K562 (cell line): ENCODE results near the gene ATRN. TPM values are rescaled to one million over a fixed set of nuclear protein-coding genes. Genes with fewer than 3 reads are reported as not detected.

Experiments used
- ATAC-seq: fragments of 200-7000 bp; cut with Tn5 transposase; 3 replicates; pipeline ENCODE4 v1.9.1; 2020; ENCODE audit warnings: moderate library complexity
- BruUV-seq: library from RNA; stranded (reverse); fragments of 400-500 nt; replicated peaks from 2 replicates; lab custom pipeline; 2021; lab: Mats Ljungman, UMichigan
- CTCF ChIA-PET: fragments of 300-600 bp; formaldehyde crosslinking; extraction: SDS; loops from one replicate; lab custom pipeline; 2021; ENCODE audit warnings: low intra/inter-chr PET ratio; lab: Yijun Ruan, JAX
- POLR2A ChIA-PET: fragments of 300-600, 350-650 bp; sonication (Branson Sonifier 250); formaldehyde crosslinking; extraction: SDS; loops from one replicate; lab custom pipeline; 2021; ENCODE audit warnings: antibody characterized with exemption, inconsistent platforms; lab: Yijun Ruan, JAX
- DNase-seq, 4 experiments: peaks; one replicate each; pipeline versions ENCODE4 v3.0.0 to v3.0.0-alpha.2; 2011 to 2018; ENCODE audit warnings: low spot score in 3 of 4, mixed read lengths in 3 of 4; ENCODE audit errors: extremely low read depth in 1 of 4
- FAIRE-seq: peaks from 2 replicates; lab custom pipeline; 2011; peaks lifted over from hg19 to GRCh38; lab: Jason Lieb, UNC
- H2AFZ ChIP-seq: 2 replicates; pipeline ENCODE4 v1.6.0; 2011; ENCODE audit warnings: low read depth, low read length, control low read depth, inconsistent platforms
- H3K27ac ChIP-seq: fragments of 200-600 bp; 3 replicates; pipeline ENCODE4 v1.8.0; 2011; ENCODE audit warnings: low read depth, mild to moderate bottlenecking, control low read depth, inconsistent platforms, low read length, moderate library complexity, mixed read lengths; ENCODE audit errors: extremely low read depth
- H3K27me3 ChIP-seq, 2 experiments: fragments of 300-600 bp in 1 of 2; 2 replicates in 1 of 2; 3 replicates in 1 of 2; pipeline versions ENCODE4 v1.6.0 to v1.8.0; 2011; ENCODE audit warnings: inconsistent platforms in 2 of 2, low read length in 2 of 2, mild to moderate bottlenecking in 1 of 2, mixed read lengths in 1 of 2, moderate library complexity in 1 of 2; ENCODE audit not compliant: control insufficient read depth in 2 of 2, insufficient read depth in 2 of 2
- H3K36me3 ChIP-seq: fragments of 300-600 bp; 3 replicates; pipeline ENCODE4 v1.8.0; 2011; ENCODE audit warnings: mild to moderate bottlenecking, low read length, inconsistent platforms; ENCODE audit not compliant: control insufficient read depth, insufficient read depth
- H3K4me1 ChIP-seq, 2 experiments: fragments of 200-600 bp in 1 of 2; replicated peaks in 1 of 2; 2 replicates in 1 of 2; 3 replicates in 1 of 2; pipeline versions ENCODE4 v1.5.1 to v1.8.0; 2011; ENCODE audit warnings: inconsistent platforms in 2 of 2, low read length in 2 of 2, mild to moderate bottlenecking in 1 of 2, mixed read lengths in 1 of 2, moderate library complexity in 1 of 2; ENCODE audit not compliant: control insufficient read depth in 2 of 2, insufficient read depth in 2 of 2
- H3K4me2 ChIP-seq: 2 replicates; pipeline ENCODE4 v1.6.1; 2011; ENCODE audit warnings: low read length, control low read depth, inconsistent platforms, mixed read lengths; ENCODE audit not compliant: insufficient read depth
- H3K4me3 ChIP-seq: fragments of 200-600 bp; sonication (generic), shearing (Covaris generic); 2 replicates; pipeline ENCODE4 v1.5.1; 2016; ENCODE audit warnings: control low read depth, inconsistent platforms
- H3K79me2 ChIP-seq: fragments of 200-600 bp; 3 replicates; pipeline ENCODE4 v1.8.0; 2011; ENCODE audit warnings: low read length, inconsistent platforms; ENCODE audit not compliant: control insufficient read depth, insufficient read depth
- H3K9ac ChIP-seq, 2 experiments: 2 replicates each; pipeline versions ENCODE4 v1.6.0 to v1.6.1; 2011; ENCODE audit warnings: low read depth in 2 of 2, low read length in 2 of 2, control low read depth in 1 of 2, inconsistent platforms in 1 of 2, mild to moderate bottlenecking in 1 of 2, mixed read lengths in 1 of 2; ENCODE audit not compliant: insufficient read depth in 1 of 2
- H3K9me1 ChIP-seq: one replicate; pipeline ENCODE4 v1.6.0; 2011; ENCODE audit warnings: inconsistent platforms, mild to moderate bottlenecking, low read length, moderate library complexity; ENCODE audit not compliant: control insufficient read depth, insufficient read depth
- H3K9me3 ChIP-seq: replicated peaks from 2 replicates; pipeline ENCODE4 v1.5.1; 2011; ENCODE audit warnings: low read depth, low read length, inconsistent platforms; ENCODE audit not compliant: control insufficient read depth, insufficient read depth
- H4K20me1 ChIP-seq: replicated peaks from 2 replicates; pipeline ENCODE4 v1.6.1; 2011; ENCODE audit warnings: low read length, inconsistent platforms, mixed read lengths; ENCODE audit not compliant: control insufficient read depth, insufficient read depth
- ARID4B ChIP-seq: sonication (generic); formaldehyde crosslinking; IDR thresholded peaks from 2 replicates; pipeline ENCODE4 v1.8.0; 2022; ENCODE audit warnings: mild to moderate bottlenecking, missing genetic modification reagents
- BCOR ChIP-seq: fragments of 450-650 bp; IDR thresholded peaks from 2 replicates; pipeline ENCODE4 v1.6.1; 2016
- FOXA1 ChIP-seq: fragments of 450-650 bp; IDR thresholded peaks from 2 replicates; pipeline ENCODE4 v1.6.1; 2016; ENCODE audit warnings: mild to moderate bottlenecking, borderline replicate concordance
- GATAD2B ChIP-seq: fragments of 450-650 bp; IDR thresholded peaks from 2 replicates; pipeline ENCODE4 v1.6.1; 2017; ENCODE audit warnings: mild to moderate bottlenecking, borderline replicate concordance
- HMG20B ChIP-seq: fragments of 250-450 bp; sonication (Bioruptor Pico); IDR thresholded peaks from 2 replicates; pipeline ENCODE4 v1.5.0; 2021; ENCODE audit warnings: mild to moderate bottlenecking
- KAT2B ChIP-seq: IDR thresholded peaks from one replicate; pipeline ENCODE4 v1.6.1; 2012; ENCODE audit warnings: low read depth, mild to moderate bottlenecking, control low read depth, inconsistent platforms, low read length, moderate library complexity
- KDM1A ChIP-seq, 2 experiments: fragments of 450-650 bp; IDR thresholded peaks; 2 replicates each; pipeline ENCODE4 v1.6.1; 2016; ENCODE audit warnings: mild to moderate bottlenecking in 2 of 2
- RBFOX2 ChIP-seq: fragments of 200-400 bp; formaldehyde crosslinking; IDR thresholded peaks from 2 replicates; pipeline ENCODE4 v1.6.1; 2017; ENCODE audit warnings: low read depth, mild to moderate bottlenecking, low read length, moderate library complexity
- RBM25 ChIP-seq: fragments of 200-400 bp; formaldehyde crosslinking; IDR thresholded peaks from 2 replicates; pipeline ENCODE4 v1.6.1; 2018; ENCODE audit warnings: low read length, low read depth, moderate library complexity; ENCODE audit not compliant: severe bottlenecking
- SAFB ChIP-seq: fragments of 200-400 bp; formaldehyde crosslinking; IDR thresholded peaks from 2 replicates; pipeline ENCODE4 v1.6.1; 2017; ENCODE audit warnings: low read depth, low read length, borderline replicate concordance
- STAT5B ChIP-seq: fragments of 250-450 bp; sonication (Bioruptor Pico); IDR thresholded peaks from 2 replicates; pipeline ENCODE4 v1.8.0; 2021; ENCODE audit warnings: mild to moderate bottlenecking, inconsistent platforms
- TGIF2 ChIP-seq: sonication (generic); formaldehyde crosslinking; IDR thresholded peaks from 2 replicates; pipeline ENCODE4 v1.8.1; 2022; ENCODE audit warnings: mild to moderate bottlenecking, missing genetic modification reagents, moderate library complexity
- in situ Hi-C: fragments of 300-500 bp; cut with MboI; formaldehyde crosslinking; loops from 4 replicates; pipeline ENCODE4 v1.15.0; 2018; ENCODE audit warnings: inconsistent platforms, mixed read lengths
- intact Hi-C: fragments of 100-400 bp; cut with micrococcal nuclease; formaldehyde crosslinking; loops from 2 replicates; pipeline ENCODE4 v1.14.2; 2022
- polyA plus RNA-seq, 8 experiments: library from polyadenylated mRNA; depleted of rRNA in 4 of 8; stranded (reverse) in 5 of 8; unstranded in 3 of 8; fragments of >200 nt; fragmentation: Nextera tagmentation in 2 of 8; fragmentation: Illumina TruSeq in 1 of 8; extraction: Ambion mirVana in 2 of 8; extraction: Trizol in 1 of 8; gene quantifications; 2 replicates each; pipeline versions ENCODE4 v1.2.1 to v1.2.3, GENCODE V29; 2011 to 2014; ENCODE audit warnings: inconsistent platforms in 1 of 8, missing spikeins in 1 of 8
- total RNA-seq, 7 experiments: library from RNA; depleted of rRNA in 6 of 7; stranded (reverse); fragments of >200 nt in 6 of 7; fragmentation: Illumina TruSeq in 2 of 7; extraction: Trizol in 2 of 7; gene quantifications; 2 replicates each; pipeline versions ENCODE4 v1.2.1 to v1.2.3, GENCODE V29; 2011 to 2021; ENCODE audit warnings: low replicate concordance in 1 of 7
- TF ChIP-seq, protein P1 (sequence below): IDR thresholded peaks from 3 replicates; pipeline ENCODE4 v1.6.1; 2011; ENCODE audit warnings: borderline replicate concordance, mild to moderate bottlenecking; ENCODE audit not compliant: insufficient read length, insufficient read depth

ATRN gene
- total and polyA plus RNA-seq, 9 of the 15 experiments (the other 6 are each of a cell fraction or from before 2014, with no cell fraction given), result 0.69 to 16.5 (median 7.6) TPM

- TF ChIP-seq ARID4B (CRISPR knock-in tag), result no peak
- no peak for TF ChIP-seq TGIF2 (CRISPR knock-in tag)
- TF ChIP-seq, protein P1, sequence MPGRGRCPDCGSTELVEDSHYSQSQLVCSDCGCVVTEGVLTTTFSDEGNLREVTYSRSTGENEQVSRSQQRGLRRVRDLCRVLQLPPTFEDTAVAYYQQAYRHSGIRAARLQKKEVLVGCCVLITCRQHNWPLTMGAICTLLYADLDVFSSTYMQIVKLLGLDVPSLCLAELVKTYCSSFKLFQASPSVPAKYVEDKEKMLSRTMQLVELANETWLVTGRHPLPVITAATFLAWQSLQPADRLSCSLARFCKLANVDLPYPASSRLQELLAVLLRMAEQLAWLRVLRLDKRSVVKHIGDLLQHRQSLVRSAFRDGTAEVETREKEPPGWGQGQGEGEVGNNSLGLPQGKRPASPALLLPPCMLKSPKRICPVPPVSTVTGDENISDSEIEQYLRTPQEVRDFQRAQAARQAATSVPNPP, result no peak
- no peak for TF ChIP-seq KDM1A (IDR thresholded peaks at IDR 0.05)
These were observed 101.3 kb downstream of the ATRN start (continued) for GRCh38 chr20:3572151-3572550.

DNA sequence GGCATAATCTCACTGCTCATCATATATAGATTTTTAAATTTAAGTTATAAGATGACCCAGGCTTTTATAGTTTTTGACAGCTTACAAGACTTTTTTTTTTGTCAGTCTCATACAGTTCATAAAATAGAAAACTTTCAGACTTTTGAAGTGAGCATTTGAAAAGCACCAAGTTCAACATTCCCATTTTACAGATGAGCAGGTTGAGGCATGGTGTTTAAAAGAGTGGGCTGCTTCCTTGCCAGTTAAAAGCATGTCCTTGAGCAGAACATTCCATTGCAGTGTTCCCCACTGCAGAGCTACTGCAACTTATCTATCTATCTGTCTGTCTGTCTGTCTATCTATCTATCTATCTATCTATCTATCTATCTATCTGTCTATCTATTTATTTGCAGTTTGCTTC, 105.5 kb downstream of the ATRN start:
- Histone ChIP-seq H3K27ac (no peak overlapping the region), H2AFZ (no peak overlapping the region), H3K9ac (no peak overlapping the region), H4K20me1 (no peaks in the 10 kb centered on the region), H3K9me1 (no peaks in the 10 kb centered on the region), H3K9me3 (no peaks in the 10 kb centered on the region), H3K27me3 (no peaks in the 10 kb centered on the region), H3K79me2 (no peaks in the 10 kb centered on the region), H3K4me2 (no peak overlapping the region), H3K4me3 (no peak overlapping the region), H3K36me3 (peaks cover 13% of the 10 kb centered on the region; the same call in 1 of the 3 replicates), H3K4me1 (no peaks in the 10 kb centered on the region)
- FAIRE-seq (no peak), ATAC-seq (no peak), DNase-seq (no peak)
- ChIA-PET POLR2A (no interaction called here), CTCF (no interaction called here)
- in situ Hi-C loops (no loop called here), intact Hi-C loops (no loop called here)
- TF ChIP-seq RBM25, result peak; percentile 92
- TF ChIP-seq GATAD2B, result no peak
- no peak for TF ChIP-seq SAFB
- no peak for TF ChIP-seq KAT2B
- no peak for TF ChIP-seq STAT5B (CRISPR knock-in tag)
- TF ChIP-seq RBFOX2, result no peak
- TF ChIP-seq FOXA1, result no peak
- TF ChIP-seq HMG20B (CRISPR knock-in tag), result no peak
- TF ChIP-seq BCOR, result peak; percentile 28; the same call in 1 of the 2 replicates
- BruUV-seq, result no TSS peak
